ENCODE measurements around the gene AP1S1. TPM values are rescaled to one million over a fixed set of nuclear protein-coding genes. Genes with fewer than 3 reads are reported as not detected.
"Not testable (repeated sequence)": the region's sequence is repeated elsewhere in the genome, so short reads cannot be mapped to it uniquely, and the experiment has no call there.

AP1S1 gene
- total RNA-seq, 3 donors from 2014 or later: 32.3 to 83.6 (median 63.9) TPM

GRCh38 chr7:101114492-101114891 lies 39.8 kb upstream of the AP1S1 start:
- DNase-seq (no peak), ATAC-seq (no peak)
- no peak for TF ChIP-seq CTCF (IDR thresholded peaks at IDR 0.05)
- no peaks in the 10 kb centered on the region for H3K9me3 ChIP-seq
- H3K4me3 ChIP-seq: no peak overlapping the region
- H3K4me1 ChIP-seq (ENCODE audit: low read depth): no peaks in the 10 kb centered on the region
- no peaks in the 10 kb centered on the region for H3K36me3 ChIP-seq (ENCODE audit: low read depth)
- intact Hi-C loops (cut with DNase I, micrococcal nuclease): no loop called here

- H3K9me3 ChIP-seq: no peaks in the 10 kb centered on the region
- H3K36me3 ChIP-seq (ENCODE audit: low read depth): no peaks in the 10 kb centered on the region
- no peak overlapping the region for H3K4me3 ChIP-seq
- TF ChIP-seq CTCF (IDR thresholded peaks at IDR 0.05): no peak
- DNase-seq: no peak
- no peaks in the 10 kb centered on the region for H3K4me1 ChIP-seq (ENCODE audit: low read depth)
- intact Hi-C loops (cut with DNase I, micrococcal nuclease): no loop called here
- no peak for ATAC-seq
Observed at GRCh38 chr7:101115215-101115614, 39.1 kb upstream of the AP1S1 start.

GRCh38 chr7:101116898-101117297 lies 37.4 kb upstream of the AP1S1 start:
- no peak for TF ChIP-seq CTCF (IDR thresholded peaks at IDR 0.05)
- Histone ChIP-seq H3K36me3 (ENCODE audit: low read depth) (no peaks in the 10 kb centered on the region), H3K9me3 (no peaks in the 10 kb centered on the region), H3K4me1 (ENCODE audit: low read depth) (no peaks in the 10 kb centered on the region), H3K4me3 (no peak overlapping the region)
- DNase-seq (no peak), ATAC-seq (no peak)
- intact Hi-C loops (cut with DNase I, micrococcal nuclease): no loop called here

- DNase-seq (no peak), ATAC-seq (no peak)
- H3K9me3 ChIP-seq: no peaks in the 10 kb centered on the region
- H3K4me3 ChIP-seq: no peak overlapping the region
- H3K4me1 ChIP-seq (ENCODE audit: low read depth): no peaks in the 10 kb centered on the region
- no peak for TF ChIP-seq CTCF (IDR thresholded peaks at IDR 0.05)
- no peaks in the 10 kb centered on the region for H3K36me3 ChIP-seq (ENCODE audit: low read depth)
- intact Hi-C loops (cut with DNase I, micrococcal nuclease): no loop called here
Observed at GRCh38 chr7:101118856-101119255, 35.4 kb upstream of the AP1S1 start.

- intact Hi-C loops (cut with DNase I, micrococcal nuclease): no loop called here
- TF ChIP-seq CTCF (IDR thresholded peaks at IDR 0.05): no peak
- ATAC-seq: no peak
- Histone ChIP-seq H3K4me1 (ENCODE audit: low read depth) (no peaks in the 10 kb centered on the region), H3K36me3 (ENCODE audit: low read depth) (no peaks in the 10 kb centered on the region), H3K9me3 (no peaks in the 10 kb centered on the region), H3K4me3 (no peak overlapping the region)
- no peak for DNase-seq
Observed at GRCh38 chr7:101119876-101120275, 34.4 kb upstream of the AP1S1 start.

- TF ChIP-seq CTCF (IDR thresholded peaks at IDR 0.05): no peak
- no peaks in the 10 kb centered on the region for H3K9me3 ChIP-seq
- ATAC-seq (no peak), DNase-seq (no peak)
- H3K36me3 ChIP-seq (ENCODE audit: low read depth): no peaks in the 10 kb centered on the region
- intact Hi-C loops (cut with DNase I, micrococcal nuclease): no loop called here
- H3K4me3 ChIP-seq: no peak overlapping the region
- H3K4me1 ChIP-seq (ENCODE audit: low read depth): no peaks in the 10 kb centered on the region
Observed at GRCh38 chr7:101120315-101120714, 34.0 kb upstream of the AP1S1 start.

- H3K4me1 ChIP-seq (ENCODE audit: low read depth); DNase-seq; ATAC-seq; H3K4me3 ChIP-seq; intact Hi-C loops (cut with DNase I, micrococcal nuclease); H3K36me3 ChIP-seq (ENCODE audit: low read depth); H3K9me3 ChIP-seq: not testable (repeated sequence)
Observed at GRCh38 chr7:101121631-101121990, 32.7 kb upstream of the AP1S1 start.

All from mucosa of descending colon (tissue), 3 donors.